GM12801 (cell line): ENCODE results near the gene NPRL2.

Experiments
- TF ChIP-seq, protein P1 (sequence below): IDR thresholded peaks from one replicate; pipeline ENCODE4 v1.5.1; 2011; ENCODE audit warnings: control low read depth; ENCODE audit not compliant: insufficient read length; ENCODE audit errors: extremely low read depth

NPRL2 gene

GRCh38 chr3:50323092-50323600 lies 27.4 kb downstream of the NPRL2 start:
- TF ChIP-seq, protein P1, sequence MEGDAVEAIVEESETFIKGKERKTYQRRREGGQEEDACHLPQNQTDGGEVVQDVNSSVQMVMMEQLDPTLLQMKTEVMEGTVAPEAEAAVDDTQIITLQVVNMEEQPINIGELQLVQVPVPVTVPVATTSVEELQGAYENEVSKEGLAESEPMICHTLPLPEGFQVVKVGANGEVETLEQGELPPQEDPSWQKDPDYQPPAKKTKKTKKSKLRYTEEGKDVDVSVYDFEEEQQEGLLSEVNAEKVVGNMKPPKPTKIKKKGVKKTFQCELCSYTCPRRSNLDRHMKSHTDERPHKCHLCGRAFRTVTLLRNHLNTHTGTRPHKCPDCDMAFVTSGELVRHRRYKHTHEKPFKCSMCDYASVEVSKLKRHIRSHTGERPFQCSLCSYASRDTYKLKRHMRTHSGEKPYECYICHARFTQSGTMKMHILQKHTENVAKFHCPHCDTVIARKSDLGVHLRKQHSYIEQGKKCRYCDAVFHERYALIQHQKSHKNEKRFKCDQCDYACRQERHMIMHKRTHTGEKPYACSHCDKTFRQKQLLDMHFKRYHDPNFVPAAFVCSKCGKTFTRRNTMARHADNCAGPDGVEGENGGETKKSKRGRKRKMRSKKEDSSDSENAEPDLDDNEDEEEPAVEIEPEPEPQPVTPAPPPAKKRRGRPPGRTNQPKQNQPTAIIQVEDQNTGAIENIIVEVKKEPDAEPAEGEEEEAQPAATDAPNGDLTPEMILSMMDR, result no peak

GRCh38 chr3:50322386-50323091 lies 28.0 kb downstream of the NPRL2 start, which contains the start of gene HYAL2:
Gene HYAL2, minus strand, starts transcription at chr3:50322745. Its CDS starts 2,256 bp downstream, at chr3:50320489.
- TF ChIP-seq, protein P1, result no peak

GRCh38 chr3:50322115-50322385 lies 28.5 kb downstream of the NPRL2 start:
- TF ChIP-seq, protein P1, result no peak

- TF ChIP-seq, protein P1, result no peak
Observed at GRCh38 chr3:50321336-50322114, 29.1 kb downstream of the NPRL2 start.

DNA sequence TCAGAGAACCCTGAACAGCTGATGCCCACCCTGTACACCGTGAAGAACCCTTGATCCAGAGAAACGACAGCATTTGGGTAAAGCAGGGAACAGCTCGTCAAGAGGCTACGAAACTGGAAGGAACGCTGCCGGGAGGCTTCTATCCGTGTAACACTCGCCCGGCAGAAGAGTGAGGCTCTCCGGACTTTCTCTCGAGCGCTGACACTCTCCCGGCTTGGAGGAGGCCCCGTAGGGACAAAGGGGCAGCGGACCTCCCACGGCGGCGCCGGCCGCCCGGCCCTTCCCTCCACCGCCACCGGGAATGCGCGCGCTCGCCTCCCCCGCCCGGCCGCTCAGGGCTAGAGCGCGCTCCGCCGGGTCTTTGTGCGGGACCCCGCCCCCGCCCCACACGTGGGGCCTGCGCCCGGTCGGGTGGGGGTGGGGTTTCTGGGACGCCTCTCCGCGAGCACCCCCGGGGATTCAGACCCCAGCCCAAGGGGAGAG lies 29.7 kb downstream of the NPRL2 start:
- TF ChIP-seq, protein P1, result no peak

GRCh38 chr3:50319894-50320625 lies 30.5 kb downstream of the NPRL2 start:
- TF ChIP-seq, protein P1, result no peak
